ENCODE data around the gene FBXO31.

GRCh38 chr16:87316923-87317749 lies 66.4 kb downstream of the FBXO31 start, which contains the start of gene C16orf95:
- TF ChIP-seq CTCF (IDR thresholded peaks at IDR 0.05) (peak; percentile 24 to 72 (median 64)), POLR2A (IDR thresholded peaks at IDR 0.05) (peak in 3 of 4 donors; percentile 82 to 97 (median 91)), EP300 (IDR thresholded peaks at IDR 0.05) (no peak)
